Heart right ventricle (tissue), 16 donors: ENCODE measurements around the gene PDE3A. TPM values are rescaled to one million over a fixed set of nuclear protein-coding genes. Genes with fewer than 3 reads are reported as not detected.

Experiments used
- ATAC-seq, 8 donors: fragments of 200-7000 bp; cut with Tn5 transposase; one replicate each; pipeline ENCODE4 v1.9.1; 2020; ENCODE audit warnings: mild to moderate bottlenecking in 8 of 8, moderate library complexity in 8 of 8, moderate number of reproducible peaks in 1 of 8
- DNase-seq, 2 donors: peaks; one replicate each; pipeline ENCODE4 v3.0.0-alpha.2; 2020
- H3K27ac ChIP-seq, 10 donors: fragments of 200-600 bp; sonication (generic) in 2 of 10; one replicate each; pipeline versions ENCODE4 v1.5.0 to v1.8.0; 2020 to 2022; ENCODE audit warnings: mild to moderate bottlenecking in 3 of 10
- H3K27me3 ChIP-seq, 7 donors: fragments of 200-600 bp; one replicate each; pipeline ENCODE4 v1.8.0; 2021 to 2022; ENCODE audit warnings: mild to moderate bottlenecking in 2 of 7
- H3K36me3 ChIP-seq, 9 donors: fragments of 200-600 bp; sonication (generic) in 1 of 9; one replicate each; pipeline versions ENCODE4 v1.5.0 to v1.8.0; 2020 to 2022; ENCODE audit warnings: mild to moderate bottlenecking in 2 of 9
- H3K4me1 ChIP-seq, 9 donors: fragments of 200-600 bp; sonication (generic) in 1 of 9; one replicate each; pipeline versions ENCODE4 v1.5.0 to v1.8.0; 2020 to 2022; ENCODE audit warnings: mild to moderate bottlenecking in 4 of 9
- H3K4me3 ChIP-seq, 10 donors: fragments of 200-600 bp; sonication (generic) in 2 of 10; one replicate each; pipeline versions ENCODE4 v1.5.0 to v1.8.0; 2020 to 2022; ENCODE audit warnings: mild to moderate bottlenecking in 7 of 10, moderate library complexity in 2 of 10
- H3K9me3 ChIP-seq, 11 donors: fragments of 200-600 bp in 10 of 11; sonication (generic) in 2 of 11; one replicate each; pipeline versions ENCODE4 v1.5.0 to v1.8.0; 2013 to 2022; ENCODE audit warnings: mild to moderate bottlenecking in 2 of 11, control low read depth in 1 of 11, moderate library complexity in 1 of 11
- WGBS, 2 donors: extraction: QIAGEN DNeasy Blood & Tissue Kit; methylation state at CpG; one replicate each; pipeline ENCODE4 v1.1.7; 2013; ENCODE audit warnings: inconsistent platforms in 1 of 2; 5-methylcytosine and 5-hydroxymethylcytosine counted together
- intact Hi-C, 10 donors: fragments of 100-400 bp; cut with DNase I; formaldehyde crosslinking; loops; one replicate each; pipeline versions ENCODE4 v1.11.1 to v1.14.2; 2022
- polyA plus RNA-seq, 2 donors: library from polyadenylated mRNA; stranded (reverse); fragments of 200-250 nt; gene quantifications; one replicate each; pipeline ENCODE4 v1.2.3, GENCODE V29; 2013
- total RNA-seq, 10 donors: library from RNA; stranded (reverse); fragmentation: NEBNext Ultra II Directional in 3 of 10; extraction: Animal tissue kit (Norgen Biotek cat#: 25700) in 3 of 10; gene quantifications; one replicate each; pipeline versions ENCODE4 v1.2.1 to v1.2.4, GENCODE V29; 2021 to 2023
- TF ChIP-seq, protein P1 (sequence below), 9 donors: fragments of 200-600 bp; sonication (generic) in 2 of 9; IDR thresholded peaks; one replicate each; pipeline versions ENCODE4 v1.5.0 to v1.8.0; 2021 to 2022; ENCODE audit warnings: antibody characterized with exemption in 9 of 9, mild to moderate bottlenecking in 5 of 9, moderate library complexity in 1 of 9
- donor health status: Arrhythmogenic right ventricular cardiomyopathy.
- donor health status: ischemic (EF 13 %, LVEDD 7.1; RV severe dilation, severe dysfunction).
- donor health status: healthy with polysubstance abuse.
- donor health status: DM: no; HTN: yes; CAD: no.
- donor health status: DM: no; HTN: no; CAD: no.
- donor health status: ischemic (EF 25% LVEDD 6.9; RV normal size, moderate dysfunction).
- donor health status: ischemic (EF 25% LVEDD 5.7; RV mildly dilated, moderate dysfunction).
- donor health status: healthy.
- donor health status: DM: yes; HTN: yes; CAD: no.
- donor health status: Ischemic cardiomyopathy.
- donor health status: ischemic (EF 35%, LVEDD 5.7; RV mildly dilated, moderate dysfunction).
- donor health status: nonischemic (EF 11% LVEDD 7.7; RV severe dilation, severe dysfunction).
- donor health status: DM: yes; HTN: yes; CAD: no.
- donor health status: PGD.
- donor health status: ischemic (EF 29% LVEDD 5.4; RV normal size, mild dysfunction).
- donor health status: nonischemic (EF 23%, LVEDD 6.1; RV moderate dilation, normal function).

PDE3A gene
- total and polyA plus RNA-seq, 12 donors = 18.8 to 362 (median 209) TPM

DNA sequence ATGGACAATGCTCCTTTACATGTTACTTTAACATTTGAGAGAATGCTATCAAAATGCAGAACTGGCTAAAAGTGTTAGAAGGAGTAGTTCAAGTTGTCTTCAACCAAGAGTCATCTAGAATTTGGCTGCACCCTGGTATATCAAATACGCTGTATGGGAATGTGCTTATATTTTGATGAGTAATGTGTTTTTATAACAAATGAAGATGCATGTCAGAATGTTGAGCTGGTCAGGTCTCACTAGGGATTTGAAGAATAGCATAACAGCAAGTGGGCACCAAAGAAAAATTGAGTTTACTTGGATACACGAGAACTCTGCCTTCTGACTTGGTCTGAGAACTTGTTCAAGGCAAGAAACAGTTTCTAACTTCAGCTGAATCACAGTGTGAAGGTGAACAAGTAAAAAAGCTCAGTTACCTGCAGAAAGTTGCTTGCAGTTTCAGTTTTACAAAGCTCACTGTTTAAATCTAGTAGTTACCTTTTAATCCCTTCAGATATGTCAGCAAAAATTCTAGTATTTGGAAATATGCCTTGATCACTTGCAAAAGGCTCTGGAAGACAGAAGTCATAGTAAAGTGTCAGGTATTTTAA, 82.3 kb downstream of the PDE3A start:
- H3K27ac ChIP-seq = peak overlapping the region in 5 of 10 donors; percentile 0 to 84 (median 32)
- H3K4me1 ChIP-seq = peaks cover 0 to 84% (median 38%) of the 10 kb centered on the region in 9 donors
- WGBS, 2 donors = 70 to 71% methylated on average over 2 of the region's 2 CpGs
- no peak for DNase-seq
- ATAC-seq = no peak
- H3K36me3 ChIP-seq = no peaks in the 10 kb centered on the region
- no peak overlapping the region for H3K4me3 ChIP-seq
- no peaks in the 10 kb centered on the region for H3K27me3 ChIP-seq
- H3K9me3 ChIP-seq = no peaks in the 10 kb centered on the region
- TF ChIP-seq, protein P1, sequence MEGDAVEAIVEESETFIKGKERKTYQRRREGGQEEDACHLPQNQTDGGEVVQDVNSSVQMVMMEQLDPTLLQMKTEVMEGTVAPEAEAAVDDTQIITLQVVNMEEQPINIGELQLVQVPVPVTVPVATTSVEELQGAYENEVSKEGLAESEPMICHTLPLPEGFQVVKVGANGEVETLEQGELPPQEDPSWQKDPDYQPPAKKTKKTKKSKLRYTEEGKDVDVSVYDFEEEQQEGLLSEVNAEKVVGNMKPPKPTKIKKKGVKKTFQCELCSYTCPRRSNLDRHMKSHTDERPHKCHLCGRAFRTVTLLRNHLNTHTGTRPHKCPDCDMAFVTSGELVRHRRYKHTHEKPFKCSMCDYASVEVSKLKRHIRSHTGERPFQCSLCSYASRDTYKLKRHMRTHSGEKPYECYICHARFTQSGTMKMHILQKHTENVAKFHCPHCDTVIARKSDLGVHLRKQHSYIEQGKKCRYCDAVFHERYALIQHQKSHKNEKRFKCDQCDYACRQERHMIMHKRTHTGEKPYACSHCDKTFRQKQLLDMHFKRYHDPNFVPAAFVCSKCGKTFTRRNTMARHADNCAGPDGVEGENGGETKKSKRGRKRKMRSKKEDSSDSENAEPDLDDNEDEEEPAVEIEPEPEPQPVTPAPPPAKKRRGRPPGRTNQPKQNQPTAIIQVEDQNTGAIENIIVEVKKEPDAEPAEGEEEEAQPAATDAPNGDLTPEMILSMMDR (IDR thresholded peaks at IDR 0.05) = no peak
- intact Hi-C loops = no loop called here

DNA sequence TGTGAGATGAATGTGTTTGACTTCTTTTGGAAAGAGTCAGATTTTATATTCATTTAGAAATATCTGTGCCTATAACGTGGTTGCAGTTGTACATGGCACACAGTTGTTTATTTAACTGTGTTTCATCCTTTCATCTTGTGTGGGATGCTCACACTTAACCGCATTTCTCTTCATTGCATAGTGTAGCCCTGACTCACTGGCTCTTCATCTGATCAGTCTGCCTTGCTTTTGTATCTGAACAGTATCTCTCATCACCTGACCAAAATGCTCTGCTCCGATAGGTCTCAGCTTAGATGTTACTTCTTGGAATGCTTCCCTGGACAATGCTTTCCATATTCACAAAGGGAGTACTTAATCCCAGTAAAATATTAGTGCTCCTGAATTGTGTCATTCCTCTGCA, 83.4 kb downstream of the PDE3A start:
- Histone ChIP-seq H3K9me3 (no peaks in the 10 kb centered on the region), H3K27ac (peak overlapping the region in 3 of 10 donors; percentile 0 to 14 (median 9)), H3K27me3 (no peaks in the 10 kb centered on the region), H3K4me3 (no peak overlapping the region), H3K36me3 (no peaks in the 10 kb centered on the region), H3K4me1 (peaks cover 0 to 85% (median 32%) of the 10 kb centered on the region in 9 donors)
- DNase-seq (no peak), ATAC-seq (no peak)
- TF ChIP-seq, protein P1 (IDR thresholded peaks at IDR 0.05) = no peak
- intact Hi-C loops = no loop called here
- 66 to 68% methylated on average over 3 of the region's 3 CpGs for WGBS, 2 donors

DNA sequence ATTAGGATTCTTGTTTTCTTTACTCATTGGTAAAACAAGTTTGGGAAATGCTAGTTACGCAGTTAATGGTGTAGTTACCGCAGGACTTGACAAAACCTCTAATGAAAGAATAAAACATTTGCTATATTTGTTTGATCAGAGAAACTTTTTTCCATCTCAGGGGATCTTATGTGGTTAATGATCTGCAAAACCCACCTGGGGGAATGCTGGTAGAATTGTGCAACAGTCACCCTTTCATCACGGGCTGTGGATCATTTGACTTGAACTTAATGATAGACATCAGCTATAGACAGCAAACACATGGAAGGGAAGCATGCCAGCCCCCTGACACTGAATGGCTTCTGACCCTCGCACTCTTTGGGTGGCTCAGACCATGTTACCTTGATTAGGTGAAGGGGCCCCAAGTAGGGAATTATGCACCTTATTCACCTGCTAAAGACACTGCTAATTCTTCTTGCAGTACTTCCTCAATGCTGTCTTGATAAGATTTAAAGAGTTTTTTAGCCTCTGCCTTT, 84.2 kb downstream of the PDE3A start:
- ATAC-seq (no peak), DNase-seq (no peak)
- Histone ChIP-seq H3K27me3 (no peaks in the 10 kb centered on the region), H3K4me1 (peaks cover 0 to 81% (median 28%) of the 10 kb centered on the region in 9 donors), H3K4me3 (no peak overlapping the region), H3K27ac (no peak overlapping the region), H3K9me3 (no peaks in the 10 kb centered on the region), H3K36me3 (no peaks in the 10 kb centered on the region)
- intact Hi-C loops = no loop called here
- 86 to 88% methylated on average over 4 of the region's 4 CpGs for WGBS, 2 donors
- TF ChIP-seq, protein P1 (IDR thresholded peaks at IDR 0.05) = no peak

DNA sequence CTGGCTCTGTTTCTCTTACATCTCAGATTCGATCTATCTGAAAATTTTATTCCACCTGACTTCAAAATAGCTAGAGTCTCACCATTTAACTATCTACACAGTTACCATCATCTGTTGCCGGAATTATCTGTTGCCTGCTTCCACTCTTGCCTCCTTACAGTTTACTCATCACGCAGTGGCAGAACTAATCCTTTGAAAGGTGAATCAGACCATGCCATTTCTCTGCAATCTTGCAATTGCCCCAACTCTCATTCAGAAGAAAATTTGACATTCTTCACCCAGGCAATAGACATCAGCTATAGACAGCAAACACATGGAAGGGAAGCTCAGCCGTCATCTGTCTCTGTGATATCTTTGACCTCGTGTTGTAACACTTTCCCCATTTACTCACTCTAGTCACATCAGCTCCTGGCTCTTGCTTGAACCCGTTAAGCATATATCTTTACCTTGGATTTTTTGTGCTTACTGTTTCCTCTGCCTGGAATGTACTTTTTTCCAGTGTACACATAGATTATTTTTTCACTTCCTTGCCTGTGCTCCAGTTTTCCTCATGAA, 85.5 kb downstream of the PDE3A start:
- peak in 6 of 8 donors; percentile 16 to 61 (median 46) for ATAC-seq
- TF ChIP-seq, protein P1 (IDR thresholded peaks at IDR 0.05) = no peak
- no peak for DNase-seq
- peak overlapping the region in 5 of 10 donors; percentile 2 to 53 (median 19) for H3K27ac ChIP-seq
- H3K9me3 ChIP-seq = no peaks in the 10 kb centered on the region
- no peaks in the 10 kb centered on the region for H3K27me3 ChIP-seq
- H3K4me1 ChIP-seq = peaks cover 0 to 82% (median 27%) of the 10 kb centered on the region in 9 donors
- H3K36me3 ChIP-seq = no peaks in the 10 kb centered on the region
- intact Hi-C loops = no loop called here
- 49 to 56% methylated on average over 6 of the region's 6 CpGs for WGBS, 2 donors
- H3K4me3 ChIP-seq = no peak overlapping the region
